ENCODE results near the gene PPP1R37. TPM values are rescaled to one million over a fixed set of nuclear protein-coding genes. Genes with fewer than 3 reads are reported as not detected.
A peak's percentile ranks its signal among the peaks of the same experiment; 100 is the strongest.

PPP1R37 gene
- total RNA-seq, 1 experiment from 2014 or later = 33.6 TPM

DNA sequence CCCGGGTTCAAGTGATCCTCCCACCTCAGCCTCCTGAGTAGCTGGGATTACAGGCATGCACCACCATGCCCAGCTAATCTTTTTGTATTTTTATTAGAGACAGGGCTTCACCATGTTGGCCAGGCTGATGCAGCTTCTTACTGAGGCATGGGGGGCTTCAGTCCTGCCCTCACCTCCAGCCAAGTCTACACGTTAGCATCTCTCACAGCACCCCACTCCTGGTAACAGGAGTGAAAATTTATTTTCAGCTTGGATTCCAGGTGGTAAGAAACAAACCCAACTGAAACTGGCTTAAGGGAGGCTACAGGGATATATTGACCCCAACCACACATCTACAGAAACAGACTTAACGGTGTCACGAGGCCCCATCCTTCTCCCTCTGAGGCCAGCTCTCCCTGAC, 57.2 kb downstream of the PPP1R37 start:
- no peak overlapping the region for H3K14ac ChIP-seq (ENCODE audit: insufficient read depth, low read length)
- Mint-ChIP-seq H3K9me3 (no peaks in the 10 kb centered on the region; a peak in 1 of 5 replicates), H3K36me3 (ENCODE audit: insufficient read depth in 1 of 3, low read depth in 3 of 3) (peaks cover 0 to 6% (median 0%) of the 10 kb centered on the region in 3 experiments; a peak in 3 of 7 replicates), H3K27ac (peak overlapping the region in 1 of 3 experiments; percentile 90; a peak in 1 of 7 replicates), H3K4me3 (no peak overlapping the region), H3K27me3 (ENCODE audit: low read depth) (peaks cover 39% of the 10 kb centered on the region), H3K4me1 (peaks cover 8 to 14% of the 10 kb centered on the region in 2 experiments)
- no peak overlapping the region for H3K18ac ChIP-seq (ENCODE audit: insufficient read length, low read depth, low read length)
- no peak overlapping the region for H4K8ac ChIP-seq (replicated peaks; ENCODE audit: insufficient read length, low read depth, low read length)
- no peaks in the 10 kb centered on the region for H3K79me1 ChIP-seq (ENCODE audit: insufficient read depth, low read depth, low read length, poor library complexity, severe bottlenecking)
- TF ChIP-seq, protein P1, sequence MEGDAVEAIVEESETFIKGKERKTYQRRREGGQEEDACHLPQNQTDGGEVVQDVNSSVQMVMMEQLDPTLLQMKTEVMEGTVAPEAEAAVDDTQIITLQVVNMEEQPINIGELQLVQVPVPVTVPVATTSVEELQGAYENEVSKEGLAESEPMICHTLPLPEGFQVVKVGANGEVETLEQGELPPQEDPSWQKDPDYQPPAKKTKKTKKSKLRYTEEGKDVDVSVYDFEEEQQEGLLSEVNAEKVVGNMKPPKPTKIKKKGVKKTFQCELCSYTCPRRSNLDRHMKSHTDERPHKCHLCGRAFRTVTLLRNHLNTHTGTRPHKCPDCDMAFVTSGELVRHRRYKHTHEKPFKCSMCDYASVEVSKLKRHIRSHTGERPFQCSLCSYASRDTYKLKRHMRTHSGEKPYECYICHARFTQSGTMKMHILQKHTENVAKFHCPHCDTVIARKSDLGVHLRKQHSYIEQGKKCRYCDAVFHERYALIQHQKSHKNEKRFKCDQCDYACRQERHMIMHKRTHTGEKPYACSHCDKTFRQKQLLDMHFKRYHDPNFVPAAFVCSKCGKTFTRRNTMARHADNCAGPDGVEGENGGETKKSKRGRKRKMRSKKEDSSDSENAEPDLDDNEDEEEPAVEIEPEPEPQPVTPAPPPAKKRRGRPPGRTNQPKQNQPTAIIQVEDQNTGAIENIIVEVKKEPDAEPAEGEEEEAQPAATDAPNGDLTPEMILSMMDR (conservative IDR thresholded peaks at IDR 0.05) = no peak
- no peak overlapping the region for H4K91ac ChIP-seq (ENCODE audit: insufficient read length, low read depth, low read length)
- H3K23ac ChIP-seq (ENCODE audit: insufficient read length, low read depth, low read length) = no peak overlapping the region
- no peak for DNase-seq
- H3K9me3 ChIP-seq (ENCODE audit: control insufficient read depth, low read depth, low read length) = no peaks in the 10 kb centered on the region
- no peak overlapping the region for H2AK5ac ChIP-seq (ENCODE audit: insufficient read length, low read length)
- H2BK5ac ChIP-seq (ENCODE audit: insufficient read length, low read length) = no peak overlapping the region
- no peak overlapping the region for H4K5ac ChIP-seq (ENCODE audit: insufficient read length, low read depth, low read length)
- no peak overlapping the region for H2BK20ac ChIP-seq (ENCODE audit: low read depth, low read length, poor library complexity, severe bottlenecking)
- no peaks in the 10 kb centered on the region for H4K20me1 ChIP-seq (ENCODE audit: control insufficient read depth, insufficient read depth, insufficient read length)
- no peak overlapping the region for H2AFZ ChIP-seq (ENCODE audit: low read length)
- no peak overlapping the region for H3K4ac ChIP-seq (ENCODE audit: low read depth, low read length)
- no peak overlapping the region for H2BK12ac ChIP-seq (ENCODE audit: insufficient read length, low read depth, low read length)
- no peak overlapping the region for H2BK15ac ChIP-seq (ENCODE audit: low read depth, low read length)
- no peaks in the 10 kb centered on the region for H3K79me2 ChIP-seq (ENCODE audit: insufficient read depth, low read length)
- H3K27ac ChIP-seq (ENCODE audit: insufficient read length, low read depth, low read length) = no peak overlapping the region
- H3K4me2 ChIP-seq (ENCODE audit: insufficient read depth, insufficient read length, low read length) = no peak overlapping the region
- no peaks in the 10 kb centered on the region for H3K23me2 ChIP-seq (ENCODE audit: insufficient read length, low read depth, low read length, poor library complexity, severe bottlenecking)
- no peaks in the 10 kb centered on the region for H3K4me1 ChIP-seq (ENCODE audit: insufficient read depth, low read length)
- no peak overlapping the region for H2BK120ac ChIP-seq (ENCODE audit: low read depth, low read length, poor library complexity, severe bottlenecking)
- WGBS (ENCODE audit: extremely low coverage, insufficient read length, low lambda C conversion rate) = no CpG with 5 or more reads among the region's 4 CpGs
- H3K9ac ChIP-seq (ENCODE audit: extremely low read depth, insufficient read length, low read length) = no peak overlapping the region
- H3K56ac ChIP-seq (ENCODE audit: insufficient read length, low read depth, low read length) = no peak overlapping the region
- H3T11ph ChIP-seq (ENCODE audit: low read length) = no peak overlapping the region
- H3K27me3 ChIP-seq (ENCODE audit: insufficient read depth, low read length) = peaks cover 7% of the 10 kb centered on the region; the same call in 1 of the 2 replicates

All from H9 (cell line).